H9 (cell line): ENCODE measurements around the gene TMEM59L. TPM values are rescaled to one million over a fixed set of nuclear protein-coding genes. Genes with fewer than 3 reads are reported as not detected.

Source experiments
- DNase-seq: peaks from one replicate; pipeline ENCODE4 v3.0.0-alpha.2; 2017
- H2AFZ ChIP-seq: one replicate; pipeline ENCODE4 v1.6.1; 2013; ENCODE audit warnings: mild to moderate bottlenecking, low read length, control low read depth, moderate library complexity
- H2AK5ac ChIP-seq: 2 replicates; pipeline ENCODE4 v1.6.1; 2013; ENCODE audit warnings: low read length, control low read depth, mixed read lengths; ENCODE audit not compliant: insufficient read length
- H2BK120ac ChIP-seq: one replicate; pipeline ENCODE4 v1.6.1; 2013; ENCODE audit warnings: low read depth, mild to moderate bottlenecking, low read length, control low read depth, inconsistent platforms; ENCODE audit not compliant: poor library complexity, severe bottlenecking
- H2BK12ac ChIP-seq: 2 replicates; pipeline ENCODE4 v1.6.1; 2013; ENCODE audit warnings: low read length, control low read depth, mixed read lengths, low read depth; ENCODE audit not compliant: insufficient read length
- H2BK15ac ChIP-seq: 2 replicates; pipeline ENCODE4 v1.6.1; 2013; ENCODE audit warnings: low read depth, low read length, control low read depth
- H2BK20ac ChIP-seq: one replicate; pipeline ENCODE4 v1.6.1; 2013; ENCODE audit warnings: low read depth, mild to moderate bottlenecking, low read length, control low read depth, inconsistent platforms; ENCODE audit not compliant: poor library complexity, severe bottlenecking
- H2BK5ac ChIP-seq: 2 replicates; pipeline ENCODE4 v1.6.1; 2013; ENCODE audit warnings: low read length, control low read depth, mixed read lengths; ENCODE audit not compliant: insufficient read length
- H3K14ac ChIP-seq: 2 replicates; pipeline ENCODE4 v1.6.1; 2013; ENCODE audit warnings: low read length, control low read depth; ENCODE audit not compliant: insufficient read depth
- H3K18ac ChIP-seq: 2 replicates; pipeline ENCODE4 v1.6.1; 2013; ENCODE audit warnings: low read depth, mild to moderate bottlenecking, mixed read lengths, low read length, control low read depth; ENCODE audit not compliant: insufficient read length
- H3K23ac ChIP-seq: 2 replicates; pipeline ENCODE4 v1.6.1; 2013; ENCODE audit warnings: low read length, control low read depth, mixed read lengths, low read depth; ENCODE audit not compliant: insufficient read length
- H3K23me2 ChIP-seq: 2 replicates; pipeline ENCODE4 v1.6.1; 2013; ENCODE audit warnings: low read depth, mild to moderate bottlenecking, mixed read lengths, low read length, control low read depth; ENCODE audit not compliant: insufficient read length, poor library complexity, severe bottlenecking
- H3K27ac ChIP-seq: 2 replicates; pipeline ENCODE4 v1.5.1; 2013; ENCODE audit warnings: low read length, control low read depth, mixed read lengths, low read depth; ENCODE audit not compliant: insufficient read length
- H3K27me3 ChIP-seq: 2 replicates; pipeline ENCODE4 v1.6.1; 2013; ENCODE audit warnings: low read length, control low read depth, inconsistent platforms; ENCODE audit not compliant: insufficient read depth
- H3K4ac ChIP-seq: 2 replicates; pipeline ENCODE4 v1.6.1; 2013; ENCODE audit warnings: low read depth, mild to moderate bottlenecking, control low read depth, inconsistent platforms, low read length, moderate library complexity
- H3K4me1 ChIP-seq: 2 replicates; pipeline ENCODE4 v1.6.1; 2013; ENCODE audit warnings: low read length, control low read depth, inconsistent platforms; ENCODE audit not compliant: insufficient read depth
- H3K4me2 ChIP-seq: 2 replicates; pipeline ENCODE4 v1.6.1; 2013; ENCODE audit warnings: low read length, control low read depth, mixed read lengths; ENCODE audit not compliant: insufficient read length, insufficient read depth
- H3K56ac ChIP-seq: 2 replicates; pipeline ENCODE4 v1.6.1; 2013; ENCODE audit warnings: low read depth, mild to moderate bottlenecking, mixed read lengths, low read length, control low read depth; ENCODE audit not compliant: insufficient read length
- H3K79me1 ChIP-seq: 2 replicates; pipeline ENCODE4 v1.6.1; 2013; ENCODE audit warnings: low read depth, mild to moderate bottlenecking, moderate library complexity, low read length, control low read depth, inconsistent platforms; ENCODE audit not compliant: insufficient read depth, poor library complexity, severe bottlenecking
- H3K79me2 ChIP-seq: 2 replicates; pipeline ENCODE4 v1.6.1; 2013; ENCODE audit warnings: low read length, control low read depth, inconsistent platforms; ENCODE audit not compliant: insufficient read depth
- H3K9ac ChIP-seq: 2 replicates; pipeline ENCODE4 v1.6.1; 2013; ENCODE audit warnings: low read length, control low read depth, mixed read lengths; ENCODE audit not compliant: insufficient read length; ENCODE audit errors: extremely low read depth
- H3K9me3 ChIP-seq: one replicate; pipeline ENCODE4 v1.6.1; 2013; ENCODE audit warnings: low read depth, low read length, inconsistent platforms; ENCODE audit not compliant: control insufficient read depth
- H3T11ph ChIP-seq: one replicate; pipeline ENCODE4 v1.6.1; 2013; ENCODE audit warnings: mild to moderate bottlenecking, low read length, control low read depth, inconsistent platforms
- H4K20me1 ChIP-seq: one replicate; pipeline ENCODE4 v1.6.1; 2013; ENCODE audit not compliant: control insufficient read depth, insufficient read length, insufficient read depth
- H4K5ac ChIP-seq: 2 replicates; pipeline ENCODE4 v1.6.1; 2013; ENCODE audit warnings: low read depth, mild to moderate bottlenecking, mixed read lengths, low read length, control low read depth; ENCODE audit not compliant: insufficient read length
- H4K8ac ChIP-seq: replicated peaks from 2 replicates; pipeline ENCODE4 v1.6.1; 2013; ENCODE audit warnings: low read length, control low read depth, mixed read lengths, low read depth; ENCODE audit not compliant: insufficient read length
- H4K91ac ChIP-seq: 2 replicates; pipeline ENCODE4 v1.6.1; 2013; ENCODE audit warnings: low read depth, mild to moderate bottlenecking, moderate library complexity, mixed read lengths, low read length, control low read depth; ENCODE audit not compliant: insufficient read length
- H3K27ac Mint-ChIP-seq, 3 experiments: 2 replicates in 2 of 3; 3 replicates in 1 of 3; pipeline ENCODE4 v1.8.0; 2020 to 2021; ENCODE audit warnings: mixed read lengths in 3 of 3, mild to moderate bottlenecking in 1 of 3, moderate library complexity in 1 of 3
- H3K27me3 Mint-ChIP-seq: 2 replicates; pipeline ENCODE4 v1.8.0; 2021; ENCODE audit warnings: low read depth, mild to moderate bottlenecking, moderate library complexity, mixed read lengths
- H3K36me3 Mint-ChIP-seq, 3 experiments: 2 replicates in 2 of 3; 3 replicates in 1 of 3; pipeline ENCODE4 v1.8.0; 2020 to 2021; ENCODE audit warnings: low read depth in 3 of 3, mixed read lengths in 3 of 3; ENCODE audit not compliant: insufficient read depth in 1 of 3
- H3K4me1 Mint-ChIP-seq, 2 experiments: 2 replicates each; pipeline ENCODE4 v1.8.0; 2020; ENCODE audit warnings: mixed read lengths in 2 of 2
- H3K4me3 Mint-ChIP-seq, 2 experiments: 2 replicates in 1 of 2; 3 replicates in 1 of 2; pipeline ENCODE4 v1.8.0; 2020 to 2021; ENCODE audit warnings: mild to moderate bottlenecking in 2 of 2, mixed read lengths in 2 of 2, moderate library complexity in 1 of 2
- H3K9me3 Mint-ChIP-seq, 2 experiments: 2 replicates in 1 of 2; 3 replicates in 1 of 2; pipeline ENCODE4 v1.8.0; 2020; ENCODE audit warnings: mild to moderate bottlenecking in 2 of 2, mixed read lengths in 2 of 2, moderate library complexity in 1 of 2
- WGBS: extraction: QIAGEN DNeasy Blood & Tissue Kit; methylation state at CpG from one replicate; pipeline ENCODE4 v1.1.7; 2013; ENCODE audit warnings: missing lambda C conversion rate, low lambda C conversion rate, mixed read lengths; ENCODE audit not compliant: insufficient read length; ENCODE audit errors: extremely low coverage; 5-methylcytosine and 5-hydroxymethylcytosine counted together
- total RNA-seq: library from RNA; stranded (reverse); gene quantifications from 2 replicates; pipeline ENCODE4 v1.2.1, GENCODE V29; 2021
- TF ChIP-seq, protein P1 (sequence below): fragments of 200-600 bp; sonication (generic); conservative IDR thresholded peaks from 3 replicates; pipeline ENCODE4 v1.8.0; 2021; ENCODE audit warnings: antibody characterized with exemption, mild to moderate bottlenecking

The TMEM59L gene
- total RNA-seq, 1 experiment from 2014 or later = 12.0 TPM

DNA sequence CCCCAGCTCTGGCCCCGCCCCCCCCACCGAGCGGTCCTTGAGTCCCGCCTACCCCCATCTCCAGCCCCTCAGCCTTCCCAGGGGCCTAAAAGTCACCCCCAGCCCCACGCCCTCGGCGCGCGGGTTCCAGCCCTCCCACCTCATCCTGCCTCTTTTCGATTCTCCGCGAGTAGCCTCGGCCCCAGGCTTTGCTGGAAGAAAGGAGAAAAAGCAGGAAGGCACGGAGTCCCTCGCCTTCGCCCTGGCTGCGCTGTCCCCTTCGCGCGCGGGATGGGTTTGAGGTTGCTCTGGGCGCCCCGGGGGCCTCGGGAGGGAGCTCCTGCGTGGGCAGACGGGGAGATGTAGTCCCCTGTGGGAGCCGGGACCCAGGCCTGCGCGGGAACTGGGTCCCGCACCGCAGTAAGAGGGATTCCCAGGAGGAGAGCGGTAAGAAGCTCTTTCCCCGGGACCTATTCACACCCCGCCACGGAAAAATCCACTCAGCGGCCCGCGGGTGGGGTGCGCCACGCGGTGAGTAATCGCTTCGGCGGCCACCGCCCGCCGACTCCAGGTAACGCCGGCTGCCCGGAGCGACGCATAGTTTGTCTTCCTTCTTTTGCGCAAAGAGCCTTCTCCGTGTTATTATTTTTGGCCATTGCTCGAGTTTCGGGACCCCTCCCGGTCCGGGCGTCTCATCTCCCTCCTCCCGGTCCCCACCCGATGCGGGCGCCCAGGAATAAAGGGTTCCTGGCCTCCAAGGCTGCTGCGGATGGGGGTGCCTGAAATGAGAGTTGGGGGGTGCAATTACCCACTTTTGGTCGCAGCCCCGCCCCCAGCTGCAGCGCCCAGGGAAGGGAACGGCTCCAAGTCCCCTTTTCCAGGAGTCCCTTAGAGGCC lies 5.2 kb upstream of the TMEM59L start:
- H3K23ac ChIP-seq = no peak overlapping the region
- H3K27me3 Mint-ChIP-seq = peaks cover 84% of the 10 kb centered on the region
- H2BK15ac ChIP-seq = no peak overlapping the region
- H4K5ac ChIP-seq = no peak overlapping the region
- H3K4ac ChIP-seq = no peak overlapping the region
- H2BK5ac ChIP-seq = no peak overlapping the region
- no peak overlapping the region for H2AK5ac ChIP-seq
- no peak overlapping the region for H3K27ac ChIP-seq
- H4K8ac ChIP-seq = no peak overlapping the region
- no peak for DNase-seq
- no peak overlapping the region for H3K9ac ChIP-seq
- no peak overlapping the region for H2BK120ac ChIP-seq
- H3K4me1 Mint-ChIP-seq = peaks cover 44 to 59% of the 10 kb centered on the region in 2 experiments
- H3K9me3 Mint-ChIP-seq = peaks cover 0 to 2% of the 10 kb centered on the region in 2 experiments; a peak in 1 of 5 replicates
- H3K18ac ChIP-seq = no peak overlapping the region
- H3K4me2 ChIP-seq = peak overlapping the region; percentile 10
- H3K79me1 ChIP-seq = no peaks in the 10 kb centered on the region
- peak overlapping the region; percentile 36 to 76 for H3K4me3 Mint-ChIP-seq
- H2BK20ac ChIP-seq = no peak overlapping the region
- TF ChIP-seq, protein P1, sequence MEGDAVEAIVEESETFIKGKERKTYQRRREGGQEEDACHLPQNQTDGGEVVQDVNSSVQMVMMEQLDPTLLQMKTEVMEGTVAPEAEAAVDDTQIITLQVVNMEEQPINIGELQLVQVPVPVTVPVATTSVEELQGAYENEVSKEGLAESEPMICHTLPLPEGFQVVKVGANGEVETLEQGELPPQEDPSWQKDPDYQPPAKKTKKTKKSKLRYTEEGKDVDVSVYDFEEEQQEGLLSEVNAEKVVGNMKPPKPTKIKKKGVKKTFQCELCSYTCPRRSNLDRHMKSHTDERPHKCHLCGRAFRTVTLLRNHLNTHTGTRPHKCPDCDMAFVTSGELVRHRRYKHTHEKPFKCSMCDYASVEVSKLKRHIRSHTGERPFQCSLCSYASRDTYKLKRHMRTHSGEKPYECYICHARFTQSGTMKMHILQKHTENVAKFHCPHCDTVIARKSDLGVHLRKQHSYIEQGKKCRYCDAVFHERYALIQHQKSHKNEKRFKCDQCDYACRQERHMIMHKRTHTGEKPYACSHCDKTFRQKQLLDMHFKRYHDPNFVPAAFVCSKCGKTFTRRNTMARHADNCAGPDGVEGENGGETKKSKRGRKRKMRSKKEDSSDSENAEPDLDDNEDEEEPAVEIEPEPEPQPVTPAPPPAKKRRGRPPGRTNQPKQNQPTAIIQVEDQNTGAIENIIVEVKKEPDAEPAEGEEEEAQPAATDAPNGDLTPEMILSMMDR = no peak
- H3K56ac ChIP-seq = no peak overlapping the region
- no peak overlapping the region for H3T11ph ChIP-seq
- WGBS = no CpG with 5 or more reads among the region's 68 CpGs
- H2AFZ ChIP-seq = no peak overlapping the region
- H3K9me3 ChIP-seq = no peaks in the 10 kb centered on the region
- H3K27me3 ChIP-seq = peaks cover 80% of the 10 kb centered on the region
- peaks cover 0 to 6% (median 0%) of the 10 kb centered on the region in 3 experiments; a peak in 2 of 7 replicates for H3K36me3 Mint-ChIP-seq
- no peak overlapping the region for H2BK12ac ChIP-seq
- H3K4me1 ChIP-seq = peaks cover 17% of the 10 kb centered on the region
- no peaks in the 10 kb centered on the region for H4K20me1 ChIP-seq
- H3K79me2 ChIP-seq = no peaks in the 10 kb centered on the region
- H3K14ac ChIP-seq = no peak overlapping the region
- H3K27ac Mint-ChIP-seq = no peak overlapping the region
- H3K23me2 ChIP-seq = peaks cover 21% of the 10 kb centered on the region
- H4K91ac ChIP-seq = no peak overlapping the region
